GM12874 (cell line): ENCODE measurements around the gene SERPINA1.

ENCODE experiments used
- TF ChIP-seq, protein P1 (sequence below): IDR thresholded peaks from 2 replicates; pipeline ENCODE4 v1.5.1; 2011; ENCODE audit warnings: low read depth, mild to moderate bottlenecking, control low read depth, low read length, moderate library complexity; ENCODE audit not compliant: insufficient read depth

SERPINA1 gene

DNA sequence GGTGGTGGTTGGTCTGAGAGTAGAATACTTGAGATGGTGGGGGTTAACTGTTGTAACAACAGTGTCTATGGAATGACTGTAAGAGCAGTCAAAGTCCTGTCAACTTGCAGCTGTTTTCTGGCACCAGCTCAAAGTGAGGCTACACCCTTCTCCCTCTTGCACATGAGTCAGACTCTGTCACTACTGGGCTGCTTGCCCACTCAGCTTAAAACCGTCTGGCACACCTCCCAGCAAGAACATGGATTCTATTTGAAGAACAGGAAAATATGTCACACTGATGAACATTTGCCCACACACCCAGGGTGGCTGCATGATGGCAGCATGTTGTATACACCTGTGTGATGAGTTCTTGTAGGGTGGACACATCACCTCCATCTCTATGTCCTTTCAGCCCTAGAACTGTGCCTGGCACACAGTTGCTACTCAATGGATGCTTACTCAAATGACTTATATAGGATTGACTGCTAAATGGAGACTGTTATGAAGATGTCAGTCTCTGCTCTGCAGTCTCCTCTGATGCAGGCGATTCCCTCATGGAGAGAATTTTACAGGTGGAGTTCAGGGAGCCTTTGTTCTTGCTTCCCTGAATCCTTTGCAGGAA is 46.0 kb downstream of the SERPINA1 start:
- TF ChIP-seq, protein P1, sequence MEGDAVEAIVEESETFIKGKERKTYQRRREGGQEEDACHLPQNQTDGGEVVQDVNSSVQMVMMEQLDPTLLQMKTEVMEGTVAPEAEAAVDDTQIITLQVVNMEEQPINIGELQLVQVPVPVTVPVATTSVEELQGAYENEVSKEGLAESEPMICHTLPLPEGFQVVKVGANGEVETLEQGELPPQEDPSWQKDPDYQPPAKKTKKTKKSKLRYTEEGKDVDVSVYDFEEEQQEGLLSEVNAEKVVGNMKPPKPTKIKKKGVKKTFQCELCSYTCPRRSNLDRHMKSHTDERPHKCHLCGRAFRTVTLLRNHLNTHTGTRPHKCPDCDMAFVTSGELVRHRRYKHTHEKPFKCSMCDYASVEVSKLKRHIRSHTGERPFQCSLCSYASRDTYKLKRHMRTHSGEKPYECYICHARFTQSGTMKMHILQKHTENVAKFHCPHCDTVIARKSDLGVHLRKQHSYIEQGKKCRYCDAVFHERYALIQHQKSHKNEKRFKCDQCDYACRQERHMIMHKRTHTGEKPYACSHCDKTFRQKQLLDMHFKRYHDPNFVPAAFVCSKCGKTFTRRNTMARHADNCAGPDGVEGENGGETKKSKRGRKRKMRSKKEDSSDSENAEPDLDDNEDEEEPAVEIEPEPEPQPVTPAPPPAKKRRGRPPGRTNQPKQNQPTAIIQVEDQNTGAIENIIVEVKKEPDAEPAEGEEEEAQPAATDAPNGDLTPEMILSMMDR = no peak

DNA sequence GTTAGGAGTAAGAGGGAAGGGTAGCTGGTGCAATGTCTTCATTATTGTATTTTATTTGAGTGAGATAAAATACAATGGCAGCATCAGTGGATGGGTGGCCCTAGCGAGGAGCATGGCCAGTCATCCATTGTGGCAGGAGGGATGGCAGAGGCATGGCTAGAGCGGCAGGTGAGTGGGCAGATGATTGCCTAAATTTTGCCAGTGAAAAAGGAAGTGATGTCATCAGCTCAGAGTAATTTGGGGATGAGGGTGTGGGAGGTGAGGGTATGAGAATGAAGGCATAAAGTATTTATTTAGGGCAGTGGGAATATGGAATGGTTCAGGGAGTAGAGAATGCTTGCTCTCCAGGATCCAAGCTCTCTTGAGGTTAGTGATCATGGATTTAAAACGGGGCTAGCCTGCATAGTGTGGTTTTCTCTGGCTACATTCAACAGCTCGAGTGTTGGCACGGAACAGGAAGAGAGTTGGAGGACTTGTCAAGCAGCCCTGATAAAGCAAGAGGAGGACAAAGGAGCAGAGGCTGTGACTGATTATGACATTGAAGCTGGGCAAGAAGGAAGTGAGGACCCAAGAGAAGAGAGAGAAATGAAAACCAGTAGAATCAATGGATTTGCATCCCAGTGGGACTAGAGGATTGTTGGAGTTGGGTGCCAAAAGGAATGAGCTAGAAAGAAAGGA is 46.6 kb downstream of the SERPINA1 start:
- TF ChIP-seq, protein P1 = no peak

DNA sequence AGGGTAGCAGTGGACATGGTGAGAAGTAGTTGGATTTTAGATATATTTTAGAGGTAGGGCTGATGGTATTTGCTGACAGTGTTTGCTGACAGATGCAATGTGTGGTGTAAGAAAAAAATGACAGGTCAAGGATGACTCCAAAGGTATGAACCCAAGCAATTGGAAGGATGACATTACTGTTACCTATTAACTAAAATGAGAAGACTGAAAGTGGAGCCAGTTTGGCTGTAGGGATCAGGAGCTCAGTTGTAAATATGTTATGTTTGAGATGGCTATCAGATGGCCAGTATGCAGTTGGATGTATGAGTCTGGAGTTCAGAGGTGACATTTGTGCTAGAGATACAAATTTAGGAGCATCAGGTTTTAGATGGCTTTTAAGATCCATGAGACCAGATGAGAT is 47.9 kb downstream of the SERPINA1 start:
- TF ChIP-seq, protein P1 = no peak

DNA sequence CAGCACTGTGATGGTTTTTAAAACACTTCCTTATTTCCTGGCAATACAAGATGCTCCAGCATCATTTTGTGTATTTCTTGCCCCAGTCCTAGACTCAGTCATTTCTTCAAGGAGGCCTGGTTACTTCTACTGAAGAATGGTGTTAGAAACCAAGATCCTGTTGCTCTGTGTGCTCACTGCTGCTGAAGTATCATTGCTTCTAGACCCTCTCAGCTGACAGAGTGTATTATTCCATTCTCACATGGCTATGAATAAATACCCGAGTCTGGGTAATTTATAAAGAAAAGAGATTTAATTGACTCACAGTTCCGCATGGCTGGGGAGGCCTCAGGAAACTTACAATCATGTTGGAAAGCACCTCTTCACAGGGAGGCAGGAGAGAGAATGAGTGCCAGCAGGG is 50.4 kb downstream of the SERPINA1 start:
- TF ChIP-seq, protein P1 = no peak

DNA sequence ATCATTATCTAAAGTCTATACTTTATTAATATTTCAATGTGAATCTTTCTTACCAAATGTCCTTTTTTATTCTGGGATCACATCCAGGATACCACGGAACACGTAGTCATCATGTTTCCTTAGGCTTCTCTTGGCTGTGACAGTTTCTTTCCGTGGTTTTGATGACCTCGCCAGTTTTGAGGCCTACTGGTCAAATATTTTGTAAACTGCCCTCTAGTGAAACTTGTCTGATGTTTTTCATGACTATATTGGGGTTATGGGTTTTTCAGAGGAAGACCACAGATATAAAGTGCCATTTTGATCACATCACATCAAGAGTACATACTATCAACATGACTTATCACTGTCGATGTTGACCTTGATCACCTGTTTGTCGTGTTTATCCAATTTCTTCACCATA is 51.1 kb downstream of the SERPINA1 start:
- TF ChIP-seq, protein P1 = no peak

DNA sequence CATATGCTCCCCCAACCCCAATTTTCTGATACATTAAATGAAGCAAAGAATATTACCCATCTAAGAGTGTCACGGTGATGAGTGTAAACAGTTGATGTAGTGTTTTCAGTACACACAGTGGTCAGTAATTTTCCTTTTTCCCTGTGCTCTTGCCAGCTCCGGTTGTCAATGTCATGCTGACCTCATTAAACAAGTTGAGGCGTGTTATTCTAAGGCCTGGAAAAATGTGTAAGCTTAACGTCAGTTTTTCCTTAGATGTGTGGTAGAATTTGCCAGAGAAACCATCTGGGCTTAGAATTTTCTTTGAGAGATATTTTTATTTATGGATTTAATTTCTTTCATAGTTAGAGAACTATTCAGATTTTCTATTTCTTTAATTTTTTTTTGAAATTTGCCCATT is 53.5 kb downstream of the SERPINA1 start:
- TF ChIP-seq, protein P1 = no peak

DNA sequence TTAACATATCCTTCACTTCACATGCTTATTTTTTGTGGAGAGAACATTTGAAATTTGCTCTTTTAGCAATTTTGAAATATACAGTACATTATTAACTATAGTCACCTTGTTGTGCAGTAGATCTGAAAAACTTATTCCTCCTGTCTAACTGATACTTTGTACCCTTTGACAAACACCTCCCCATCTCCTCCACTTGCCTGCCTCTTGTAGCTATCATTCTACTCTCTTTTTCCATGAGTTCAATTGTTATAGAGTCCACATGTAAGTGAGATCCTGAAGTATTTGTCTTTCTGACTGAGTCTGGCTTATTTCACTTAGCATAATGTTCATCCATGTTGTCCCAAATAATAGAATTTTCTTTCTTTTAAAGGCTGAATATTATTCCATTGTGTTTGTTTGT is 55.8 kb downstream of the SERPINA1 start:
- TF ChIP-seq, protein P1 = no peak
